SK-N-SH (cell line): ENCODE results near the gene PLXNA4. TPM values are rescaled to one million over a fixed set of nuclear protein-coding genes. Genes with fewer than 3 reads are reported as not detected.

Experiments used
- CTCF ChIA-PET: fragments of 300-600, 350-600 bp; formaldehyde crosslinking; extraction: SDS; loops from one replicate; lab custom pipeline; 2021; lab: Yijun Ruan, JAX
- POLR2A ChIA-PET: fragments of 350-600 bp; sonication (Branson Sonifier 250); formaldehyde crosslinking; extraction: SDS; loops from one replicate; lab custom pipeline; 2020; ENCODE audit warnings: antibody characterized with exemption, inconsistent platforms; lab: Yijun Ruan, JAX
- DNase-seq: peaks from one replicate; pipeline ENCODE4 v3.0.0; 2012
- H2AFZ ChIP-seq: fragments of 200-600 bp; sonication (generic); 2 replicates; pipeline ENCODE4 v1.8.1; 2016; ENCODE audit warnings: antibody characterized with exemption, mild to moderate bottlenecking, low read depth
- H3F3A ChIP-seq: fragments of 200-600 bp; sonication (generic); replicated peaks from 2 replicates; pipeline ENCODE3; 2016; ENCODE audit warnings: antibody characterized with exemption, mild to moderate bottlenecking; ENCODE audit not compliant: insufficient read depth
- H3K27ac ChIP-seq, 2 experiments: fragments of 200-500 bp in 1 of 2; fragments of 200-600 bp in 1 of 2; sonication (Bioruptor generic) in 1 of 2; sonication (generic), shearing (Covaris generic) in 1 of 2; 2 replicates each; pipeline versions ENCODE4 v1.5.1 to v1.6.1; 2014 to 2016; ENCODE audit warnings: low read depth in 2 of 2, inconsistent platforms in 1 of 2, low read length in 1 of 2, mild to moderate bottlenecking in 1 of 2, mixed read lengths in 1 of 2
- H3K27me3 ChIP-seq: fragments of 200-600 bp; sonication (generic), shearing (Covaris generic); 2 replicates; pipeline ENCODE4 v1.6.1; 2016; ENCODE audit warnings: mixed run types; ENCODE audit not compliant: insufficient read depth
- H3K36me3 ChIP-seq, 2 experiments: fragments of 200-500 bp in 1 of 2; fragments of 200-600 bp in 1 of 2; sonication (Bioruptor generic) in 1 of 2; sonication (generic) in 1 of 2; replicated peaks in 1 of 2; 2 replicates each; pipeline versions ENCODE3 to v1.5.1; 2014 to 2016; ENCODE audit warnings: low read length in 1 of 2, mild to moderate bottlenecking in 1 of 2; ENCODE audit not compliant: insufficient read depth in 2 of 2, control insufficient read depth in 1 of 2
- H3K4me1 ChIP-seq, 2 experiments: fragments of 200-500 bp in 1 of 2; fragments of 200-600 bp in 1 of 2; sonication (Bioruptor generic) in 1 of 2; sonication (generic), shearing (Covaris generic) in 1 of 2; 2 replicates each; pipeline versions ENCODE4 v1.5.1 to v1.6.1; 2014 to 2016; ENCODE audit warnings: low read depth in 1 of 2, low read length in 1 of 2, mixed run types in 1 of 2; ENCODE audit not compliant: insufficient read depth in 2 of 2, control insufficient read depth in 1 of 2
- H3K4me2 ChIP-seq: fragments of 200-600 bp; sonication (generic), shearing (Covaris generic); 2 replicates; pipeline ENCODE4 v1.6.1; 2017; ENCODE audit warnings: mixed run types
- H3K4me3 ChIP-seq, 2 experiments: fragments of 200-500 bp in 1 of 2; fragments of 200-600 bp in 1 of 2; sonication (Bioruptor generic) in 1 of 2; sonication (generic), shearing (Covaris generic) in 1 of 2; 2 replicates each; pipeline versions ENCODE4 v1.5.1 to v1.8.1; 2014 to 2016; ENCODE audit warnings: low read depth in 2 of 2, inconsistent platforms in 1 of 2, low read length in 1 of 2, mild to moderate bottlenecking in 1 of 2, mixed read lengths in 1 of 2, moderate library complexity in 1 of 2
- H3K79me2 ChIP-seq: fragments of 200-600 bp; sonication (generic); 2 replicates; pipeline ENCODE4 v1.8.1; 2017; ENCODE audit warnings: mild to moderate bottlenecking; ENCODE audit not compliant: insufficient read depth
- H3K9ac ChIP-seq: fragments of 200-600 bp; sonication (generic); 2 replicates; pipeline ENCODE4 v1.6.1; 2017; ENCODE audit warnings: mixed run types
- H3K9me2 ChIP-seq: fragments of 200-600 bp; sonication (generic); 2 replicates; pipeline ENCODE4 v1.6.1; 2017; ENCODE audit warnings: mixed run types
- H3K9me3 ChIP-seq: fragments of 200-600 bp; sonication (generic); 2 replicates; pipeline ENCODE4 v1.6.1; 2017; ENCODE audit warnings: mixed run types, mild to moderate bottlenecking, moderate library complexity
- H4K20me1 ChIP-seq: fragments of 200-600 bp; sonication (generic); 2 replicates; pipeline ENCODE4 v1.6.1; 2017; ENCODE audit warnings: mild to moderate bottlenecking, mixed run types; ENCODE audit not compliant: insufficient read depth
- CHD2 ChIP-seq: fragments of 150-350 bp; IDR thresholded peaks from 2 replicates; pipeline ENCODE4 v1.6.1; 2018; ENCODE audit warnings: low read length; ENCODE audit not compliant: partially characterized antibody
- CTCF ChIP-seq: fragments of 200-600 bp; sonication (generic); IDR thresholded peaks from 2 replicates; pipeline ENCODE4 v1.6.1; 2017; ENCODE audit warnings: antibody characterized with exemption, mild to moderate bottlenecking, moderate library complexity
- EP300 ChIP-seq, 2 experiments: IDR thresholded peaks; 2 replicates each; pipeline versions ENCODE4 v1.4.0 to v1.6.1; 2012; ENCODE audit warnings: borderline replicate concordance in 1 of 2, low read depth in 1 of 2, low read length in 1 of 2
- GABPA ChIP-seq: IDR thresholded peaks from 2 replicates; pipeline ENCODE4 v1.4.0; 2012; ENCODE audit warnings: low read depth, mild to moderate bottlenecking
- GATA2 ChIP-seq: sonication (generic); formaldehyde crosslinking; IDR thresholded peaks from 2 replicates; pipeline ENCODE4 v1.5.0; 2020; ENCODE audit warnings: mild to moderate bottlenecking, missing genetic modification reagents
- MEF2A ChIP-seq: IDR thresholded peaks from 2 replicates; pipeline ENCODE4 v1.4.0; 2012; ENCODE audit warnings: low read depth, borderline replicate concordance
- MXI1 ChIP-seq: IDR thresholded peaks from 2 replicates; pipeline ENCODE4 v1.6.1; 2012; ENCODE audit warnings: mild to moderate bottlenecking, low read depth, low read length, improper control_type of control experiment
- NRF1 ChIP-seq: IDR thresholded peaks from 2 replicates; pipeline ENCODE4 v1.6.1; 2012; ENCODE audit warnings: low read depth, mild to moderate bottlenecking, low read length
- PBX3 ChIP-seq: IDR thresholded peaks from 2 replicates; pipeline ENCODE4; 2012
- POLR2AphosphoS5 ChIP-seq: IDR thresholded peaks from 2 replicates; pipeline ENCODE4 v1.6.1; 2012; ENCODE audit warnings: low read depth, low read length
- RCOR1 ChIP-seq: fragments of 150-350 bp; IDR thresholded peaks from 2 replicates; pipeline ENCODE4 v1.6.1; 2017; ENCODE audit warnings: antibody characterized with exemption, low read length
- REST ChIP-seq: IDR thresholded peaks from 2 replicates; pipeline ENCODE4 v1.6.1; 2012; ENCODE audit warnings: mild to moderate bottlenecking, low read depth, low read length, moderate library complexity
- SMC3 ChIP-seq: IDR thresholded peaks from 2 replicates; pipeline ENCODE4 v1.6.1; 2012; ENCODE audit warnings: low read depth, low read length, improper control_type of control experiment
- TCF12 ChIP-seq: IDR thresholded peaks from 2 replicates; pipeline ENCODE4 v1.4.0; 2012
- USF1 ChIP-seq: IDR thresholded peaks from 2 replicates; pipeline ENCODE4 v1.4.0; 2012; ENCODE audit warnings: low read depth, borderline replicate concordance
- ZBTB33 ChIP-seq: IDR thresholded peaks from 2 replicates; pipeline ENCODE4 v1.4.0; 2012; ENCODE audit warnings: low read depth, borderline replicate concordance
- WGBS: methylation state at CpG from one replicate; pipeline ENCODE4 v1.1.6; 2017; ENCODE audit warnings: low lambda C conversion rate; 5-methylcytosine and 5-hydroxymethylcytosine counted together
- polyA plus RNA-seq, 3 experiments: library from polyadenylated mRNA; depleted of rRNA; stranded (reverse); fragments of >200 nt; gene quantifications; 2 replicates each; pipeline ENCODE4 v1.2.3, GENCODE V29; 2012

PLXNA4 gene
- polyA plus RNA-seq, 1 of the 3 experiments (the other 2 are of a cell fraction) = 2.4 TPM

GRCh38 chr7:132322970-132323369 lies 253.3 kb downstream of the PLXNA4 start:
- Histone ChIP-seq H3K4me1 (peaks cover 0 to 38% of the 10 kb centered on the region in 2 experiments; a peak in 2 of 4 replicates), H3K27ac (no peak overlapping the region), H3K9me2 (no peaks in the 10 kb centered on the region), H3F3A (no peaks in the 10 kb centered on the region), H2AFZ (no peak overlapping the region), H3K4me2 (no peak overlapping the region), H3K79me2 (no peaks in the 10 kb centered on the region), H3K4me3 (no peak overlapping the region), H4K20me1 (no peaks in the 10 kb centered on the region), H3K9ac (no peak overlapping the region), H3K36me3 (no peaks in the 10 kb centered on the region), H3K27me3 (peaks cover 24% of the 10 kb centered on the region), H3K9me3 (no peaks in the 10 kb centered on the region)
- TF ChIP-seq SMC3 (no peak), GATA2 (CRISPR knock-in tag) (no peak), RCOR1 (no peak), POLR2AphosphoS5 (no peak), ZBTB33 (no peak), USF1 (no peak), CTCF (no peak), MXI1 (no peak), TCF12 (no peak)
- ChIA-PET POLR2A (no interaction called here), CTCF (interaction anchor here (19.0 kb wide), 1 partner anchor 257 kb away, joined by 440 read pairs; the partner anchor contains the start of gene PLXNA4)
- WGBS = 44% methylated on average over 3 of the region's 3 CpGs
- DNase-seq = no peak

GRCh38 chr7:132321387-132321786 lies 254.9 kb downstream of the PLXNA4 start:
- no peak overlapping the region for H3K27ac ChIP-seq
- H4K20me1 ChIP-seq = no peaks in the 10 kb centered on the region
- peaks cover 0 to 39% of the 10 kb centered on the region in 2 experiments; a peak in 2 of 4 replicates for H3K4me1 ChIP-seq
- H3K79me2 ChIP-seq = no peaks in the 10 kb centered on the region
- H2AFZ ChIP-seq = no peak overlapping the region
- H3K4me2 ChIP-seq = no peak overlapping the region
- H3K9ac ChIP-seq = no peak overlapping the region
- H3F3A ChIP-seq = no peaks in the 10 kb centered on the region
- POLR2A ChIA-PET = interaction anchor here (0.5 to 0.6 kb wide), 2 partner anchors 357 to 884 kb away, joined by 3 read pairs; no protein-coding TSS in a partner anchor
- no peaks in the 10 kb centered on the region for H3K9me3 ChIP-seq
- peaks cover 17% of the 10 kb centered on the region for H3K27me3 ChIP-seq
- WGBS = 62% methylated on average over 6 of the region's 6 CpGs
- no peaks in the 10 kb centered on the region for H3K9me2 ChIP-seq
- CTCF ChIA-PET = interaction anchor here (0.7 to 19.0 kb wide), 27 partner anchors 10 to 1695 kb away, joined by 3 to 440 read pairs (median 4); partner anchors contain the start of gene PLXNA4
- DNase-seq = peak; percentile 76
- H3K4me3 ChIP-seq = no peak overlapping the region
- H3K36me3 ChIP-seq = no peaks in the 10 kb centered on the region
- TF ChIP-seq MXI1 = peak; percentile 97
- TF ChIP-seq CHD2 = peak; percentile 52
- TF ChIP-seq RCOR1 = peak; percentile 58; the same call in 1 of the 2 replicates
- no peak for TF ChIP-seq MEF2A
- TF ChIP-seq REST = no peak
- no peak for TF ChIP-seq POLR2AphosphoS5
- TF ChIP-seq NRF1 = no peak
- no peak for TF ChIP-seq PBX3
- TF ChIP-seq GABPA = no peak
- peak; percentile 50; the same call in 1 of the 2 replicates for TF ChIP-seq SMC3
- TF ChIP-seq EP300 (IDR thresholded peaks at IDR 0.05; ENCODE audit: borderline replicate concordance in 1 of 2, low read depth in 1 of 2, low read length in 1 of 2) = no peak
- no peak for TF ChIP-seq USF1
